CD4-positive, alpha-beta T cell treated with Interleukin-12 subunit alpha and Interleukin-12 subunit beta, for 1 hour (primary cell): ENCODE measurements around the gene ZMYM2.
"Not testable (repeated sequence)": the region's sequence is repeated elsewhere in the genome, so short reads cannot be mapped to it uniquely, and the experiment has no call there.

Experiments used
- DNase-seq: peaks from one replicate; pipeline ENCODE4 v3.0.0-alpha.2; 2020

Gene ZMYM2

GRCh38 chr13:19958155-19959111 is at the start of gene ZMYM2:
Gene ZMYM2 (plus strand): TSS chr13:19958727. CDS start chr13:19993073, 34,346 bp downstream.
- peak; percentile 97 for DNase-seq

GRCh38 chr13:19910336-19911072 is 48.0 kb upstream of the ZMYM2 start:
- no peak for DNase-seq

- peak; percentile 53 for DNase-seq
These were observed 31.3 kb upstream of the ZMYM2 start for GRCh38 chr13:19927117-19927748.

GRCh38 chr13:19940106-19940505 is 18.4 kb upstream of the ZMYM2 start:
- no peak for DNase-seq

- DNase-seq: no peak
These were observed 8.2 kb upstream of the ZMYM2 start for GRCh38 chr13:19950374-19950773.

GRCh38 chr13:19952850-19953249 is 5.7 kb upstream of the ZMYM2 start:
- no peak for DNase-seq

- no peak for DNase-seq
These were observed 2.5 kb upstream of the ZMYM2 start for GRCh38 chr13:19955873-19956559.

- peak; percentile 87 for DNase-seq
These were observed 990 bp upstream of the ZMYM2 start for GRCh38 chr13:19957320-19958154.

GRCh38 chr13:19959141-19959830 is 759 bp downstream of the ZMYM2 start:
- peak; percentile 75 for DNase-seq

- peak; percentile 90 for DNase-seq
These were observed 1.5 kb downstream of the ZMYM2 start for GRCh38 chr13:19959831-19960652.

DNA sequence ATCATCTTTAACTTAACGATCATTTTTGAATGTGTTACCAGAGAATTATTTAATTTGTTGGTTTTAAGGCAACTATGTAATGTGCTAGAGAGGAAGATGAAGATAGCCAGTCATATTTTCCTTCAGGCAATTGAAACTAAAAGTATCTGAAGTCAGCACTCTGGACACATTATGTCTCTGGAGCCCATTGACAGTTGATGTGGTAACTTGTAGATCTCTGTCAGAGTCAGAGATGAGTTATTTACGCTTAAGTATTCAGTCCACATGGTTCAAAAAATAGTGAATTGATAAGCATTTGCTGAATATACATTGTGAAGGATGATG is 2.1 kb downstream of the ZMYM2 start:
- peak; percentile 29 for DNase-seq

- no peak for DNase-seq
These were observed 3.0 kb downstream of the ZMYM2 start for GRCh38 chr13:19961489-19961888.

- no peak for DNase-seq
These were observed 3.4 kb downstream of the ZMYM2 start for GRCh38 chr13:19961924-19962323.

- no peak for DNase-seq
These were observed 4.4 kb downstream of the ZMYM2 start for GRCh38 chr13:19962894-19963293.

DNA sequence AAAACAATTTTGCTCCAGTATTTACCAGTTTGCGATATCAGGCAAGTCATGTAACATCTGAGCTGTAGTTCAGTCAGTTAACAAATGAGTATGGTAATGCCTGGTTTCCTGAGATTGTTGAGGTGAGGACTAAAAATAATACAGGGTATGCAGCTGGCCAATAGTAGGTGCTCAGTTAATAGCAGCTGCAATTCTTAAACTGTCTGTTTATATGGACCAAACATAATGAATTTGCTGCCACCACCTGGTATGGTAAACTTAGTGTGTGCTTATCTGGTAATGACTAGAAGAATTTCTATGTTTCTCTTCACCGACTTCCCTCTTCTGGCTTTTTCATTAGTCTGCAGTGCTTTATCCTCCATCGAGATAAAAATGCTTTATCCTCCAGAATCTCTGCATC is 9.1 kb downstream of the ZMYM2 start:
- no peak for DNase-seq

DNA sequence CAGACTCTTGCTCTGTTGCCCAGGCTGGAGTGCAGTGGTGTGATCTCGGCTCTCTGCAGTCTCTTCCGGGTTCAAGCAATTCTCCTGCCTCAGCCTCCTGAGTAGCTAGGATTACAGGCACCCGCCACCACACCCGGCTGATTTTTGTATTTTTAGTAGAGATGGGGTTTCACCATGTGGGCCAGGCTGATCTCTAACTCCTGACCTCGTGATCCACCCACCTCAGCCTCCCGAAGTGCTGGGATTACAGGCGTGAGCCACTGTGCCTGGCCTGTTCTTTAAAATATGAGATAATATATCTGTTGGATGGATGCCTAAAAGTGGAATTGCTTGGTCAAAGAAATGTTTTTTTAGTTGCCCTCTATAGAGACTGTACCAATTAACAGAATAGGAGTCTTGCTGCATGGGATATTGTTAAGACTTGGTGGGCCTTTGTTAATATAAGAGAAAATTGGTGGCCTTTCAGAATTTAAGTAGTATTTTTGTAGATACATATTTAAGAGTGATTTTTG is 16.0 kb downstream of the ZMYM2 start:
- DNase-seq: not testable (repeated sequence)

DNA sequence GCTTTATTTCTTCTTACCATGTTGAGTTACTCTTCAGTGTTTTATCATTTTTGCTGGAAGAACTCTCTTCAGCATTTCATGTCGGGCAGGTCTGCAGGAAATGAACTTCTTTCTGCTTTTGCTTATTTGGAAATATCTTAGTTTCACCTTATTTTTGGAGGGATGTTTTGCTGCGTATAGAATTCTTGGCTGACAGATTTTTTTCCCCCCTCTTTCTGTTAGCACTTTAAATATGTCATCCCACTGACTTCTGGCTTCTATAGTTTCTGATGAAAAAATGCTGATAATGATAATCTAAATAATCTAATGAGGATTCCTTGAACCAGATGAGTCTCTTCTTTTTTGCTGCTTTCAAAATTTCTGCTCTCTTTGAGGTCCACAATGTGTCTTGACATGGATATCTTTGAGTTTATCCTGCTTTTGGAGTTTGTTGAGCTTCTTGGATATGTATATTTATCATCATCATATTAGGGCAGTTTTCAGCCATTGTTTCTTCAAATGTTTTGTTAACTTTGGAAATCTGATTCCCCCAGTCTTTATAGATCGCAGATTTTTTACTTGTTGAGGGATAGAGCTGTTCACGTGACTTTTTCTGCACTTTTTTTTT is 20.4 kb downstream of the ZMYM2 start:
- DNase-seq: no peak

DNA sequence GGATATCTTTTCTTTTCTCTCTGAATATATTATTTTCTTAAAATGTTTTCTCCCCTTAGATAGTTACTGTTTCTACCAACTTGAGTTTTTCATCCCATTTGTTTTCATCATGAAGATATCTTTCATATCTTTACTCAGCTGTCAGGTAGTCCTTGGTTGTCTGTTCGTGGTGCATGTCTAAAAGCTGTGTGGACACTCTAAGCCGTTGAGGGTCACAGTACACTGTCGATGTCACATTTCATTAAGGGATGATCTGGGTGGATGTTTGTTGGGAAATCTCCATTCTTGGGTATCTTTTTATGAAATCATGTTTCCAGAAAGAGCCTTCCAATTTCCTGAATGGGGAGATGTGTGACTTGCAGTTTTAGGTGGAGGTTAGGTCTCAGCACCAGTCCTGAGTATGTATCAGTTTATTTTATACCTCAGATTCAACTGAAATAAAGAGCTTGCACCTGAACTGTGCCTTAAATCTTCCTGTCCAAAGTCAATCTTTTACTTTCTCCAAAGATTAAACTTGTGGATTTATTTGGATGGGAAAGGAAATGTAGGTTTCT is 23.2 kb downstream of the ZMYM2 start:
- no peak for DNase-seq

GRCh38 chr13:19982447-19983043 is 24.0 kb downstream of the ZMYM2 start:
- no peak for DNase-seq
